GM15510 (cell line): ENCODE data around the gene TASOR.

Source experiments
- POLR2A ChIP-seq: IDR thresholded peaks from 3 replicates; pipeline ENCODE4 v1.6.1; 2011; ENCODE audit warnings: borderline replicate concordance; ENCODE audit not compliant: insufficient read length; ENCODE audit errors: extremely low read depth

The TASOR gene

GRCh38 chr3:56633602-56634535 is 49.2 kb downstream of the TASOR start:
- no peak for TF ChIP-seq POLR2A
